ENCODE results near the gene TMEM45A.

GRCh38 chr3:100621251-100621650, 128.8 kb downstream of the TMEM45A start:
- TF ChIP-seq BACH2 (CRISPR knock-in tag; IDR thresholded peaks at IDR 0.05; ENCODE audit: borderline replicate concordance) (no peak), ZNF565 (CRISPR knock-in tag; conservative IDR thresholded peaks at IDR 0.05; ENCODE audit: low read depth) (no peak)

All from SK-N-SH treated with all-trans-retinoic acid at 6 μM for 48 hours (cell line).